Measurements from ENCODE around the gene ULK4.

DNA sequence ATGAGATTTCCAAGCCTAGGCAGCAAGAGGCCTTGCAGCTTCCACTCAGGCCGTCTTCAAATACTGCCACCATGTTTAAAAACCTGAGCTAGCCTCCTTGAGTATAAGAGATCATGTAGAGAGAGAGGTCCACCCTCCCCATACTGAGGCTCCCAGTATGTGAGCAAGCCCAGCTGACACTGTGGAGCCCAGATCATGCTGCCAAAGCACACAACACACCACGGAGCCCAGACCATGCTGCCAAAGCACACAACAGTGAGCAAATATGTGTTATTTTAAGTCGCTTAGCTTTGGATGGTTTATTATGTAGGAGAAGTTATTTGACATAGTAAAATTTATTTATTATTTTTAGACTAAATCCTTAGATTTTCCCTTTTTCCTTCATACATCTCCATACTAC, 428.9 kb downstream of the ULK4 start:
- no peak for TF ChIP-seq POLR2A (IDR thresholded peaks at IDR 0.05)
- TF ChIP-seq, protein P1, sequence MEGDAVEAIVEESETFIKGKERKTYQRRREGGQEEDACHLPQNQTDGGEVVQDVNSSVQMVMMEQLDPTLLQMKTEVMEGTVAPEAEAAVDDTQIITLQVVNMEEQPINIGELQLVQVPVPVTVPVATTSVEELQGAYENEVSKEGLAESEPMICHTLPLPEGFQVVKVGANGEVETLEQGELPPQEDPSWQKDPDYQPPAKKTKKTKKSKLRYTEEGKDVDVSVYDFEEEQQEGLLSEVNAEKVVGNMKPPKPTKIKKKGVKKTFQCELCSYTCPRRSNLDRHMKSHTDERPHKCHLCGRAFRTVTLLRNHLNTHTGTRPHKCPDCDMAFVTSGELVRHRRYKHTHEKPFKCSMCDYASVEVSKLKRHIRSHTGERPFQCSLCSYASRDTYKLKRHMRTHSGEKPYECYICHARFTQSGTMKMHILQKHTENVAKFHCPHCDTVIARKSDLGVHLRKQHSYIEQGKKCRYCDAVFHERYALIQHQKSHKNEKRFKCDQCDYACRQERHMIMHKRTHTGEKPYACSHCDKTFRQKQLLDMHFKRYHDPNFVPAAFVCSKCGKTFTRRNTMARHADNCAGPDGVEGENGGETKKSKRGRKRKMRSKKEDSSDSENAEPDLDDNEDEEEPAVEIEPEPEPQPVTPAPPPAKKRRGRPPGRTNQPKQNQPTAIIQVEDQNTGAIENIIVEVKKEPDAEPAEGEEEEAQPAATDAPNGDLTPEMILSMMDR (IDR thresholded peaks at IDR 0.05), result no peak

Measured in tibial nerve (tissue), 3 donors.